ENCODE results near the gene USP40. TPM values are rescaled to one million over a fixed set of nuclear protein-coding genes. Genes with fewer than 3 reads are reported as not detected.

Gene USP40, protein sequence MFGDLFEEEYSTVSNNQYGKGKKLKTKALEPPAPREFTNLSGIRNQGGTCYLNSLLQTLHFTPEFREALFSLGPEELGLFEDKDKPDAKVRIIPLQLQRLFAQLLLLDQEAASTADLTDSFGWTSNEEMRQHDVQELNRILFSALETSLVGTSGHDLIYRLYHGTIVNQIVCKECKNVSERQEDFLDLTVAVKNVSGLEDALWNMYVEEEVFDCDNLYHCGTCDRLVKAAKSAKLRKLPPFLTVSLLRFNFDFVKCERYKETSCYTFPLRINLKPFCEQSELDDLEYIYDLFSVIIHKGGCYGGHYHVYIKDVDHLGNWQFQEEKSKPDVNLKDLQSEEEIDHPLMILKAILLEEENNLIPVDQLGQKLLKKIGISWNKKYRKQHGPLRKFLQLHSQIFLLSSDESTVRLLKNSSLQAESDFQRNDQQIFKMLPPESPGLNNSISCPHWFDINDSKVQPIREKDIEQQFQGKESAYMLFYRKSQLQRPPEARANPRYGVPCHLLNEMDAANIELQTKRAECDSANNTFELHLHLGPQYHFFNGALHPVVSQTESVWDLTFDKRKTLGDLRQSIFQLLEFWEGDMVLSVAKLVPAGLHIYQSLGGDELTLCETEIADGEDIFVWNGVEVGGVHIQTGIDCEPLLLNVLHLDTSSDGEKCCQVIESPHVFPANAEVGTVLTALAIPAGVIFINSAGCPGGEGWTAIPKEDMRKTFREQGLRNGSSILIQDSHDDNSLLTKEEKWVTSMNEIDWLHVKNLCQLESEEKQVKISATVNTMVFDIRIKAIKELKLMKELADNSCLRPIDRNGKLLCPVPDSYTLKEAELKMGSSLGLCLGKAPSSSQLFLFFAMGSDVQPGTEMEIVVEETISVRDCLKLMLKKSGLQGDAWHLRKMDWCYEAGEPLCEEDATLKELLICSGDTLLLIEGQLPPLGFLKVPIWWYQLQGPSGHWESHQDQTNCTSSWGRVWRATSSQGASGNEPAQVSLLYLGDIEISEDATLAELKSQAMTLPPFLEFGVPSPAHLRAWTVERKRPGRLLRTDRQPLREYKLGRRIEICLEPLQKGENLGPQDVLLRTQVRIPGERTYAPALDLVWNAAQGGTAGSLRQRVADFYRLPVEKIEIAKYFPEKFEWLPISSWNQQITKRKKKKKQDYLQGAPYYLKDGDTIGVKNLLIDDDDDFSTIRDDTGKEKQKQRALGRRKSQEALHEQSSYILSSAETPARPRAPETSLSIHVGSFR
- 17.6 and 23.9 TPM in 2 replicates for total RNA-seq

GRCh38 chr2:233566141-233566956 is at the start of gene USP40:
USP40 (minus strand) TSS chr2:233566782; CDS start chr2:233565554, 1,228 bp downstream.

Other genes with a start within 250 kb of the USP40 start
- 5.8 and 6.8 TPM in 2 replicates for gene DGKD, start 212.3 kb downstream of the USP40 start, total RNA-seq
- under 0.01 and 0.43 TPM in 2 replicates for gene UGT1A8, start 50.9 kb upstream of the USP40 start, total RNA-seq
- gene UGT1A10, start 69.7 kb upstream of the USP40 start, total RNA-seq: not detected in 2 replicates
- 21.4 TPM in 1 of 2 replicates, not detected in the other for gene UGT1A9, start 105.1 kb upstream of the USP40 start, total RNA-seq
- gene UGT1A7, start 115.1 kb upstream of the USP40 start, total RNA-seq: 1.4 and 1.5 TPM in 2 replicates
- gene UGT1A6, start 126.1 kb upstream of the USP40 start, total RNA-seq: 23.2 and 60.5 TPM in 2 replicates
- gene UGT1A5, start 146.1 kb upstream of the USP40 start, total RNA-seq: 0.24 TPM in 1 of 2 replicates, not detected in the other
- gene UGT1A4, start 152.0 kb upstream of the USP40 start, total RNA-seq: 0.24 and 1.3 TPM in 2 replicates
- gene UGT1A3, start 162.3 kb upstream of the USP40 start, total RNA-seq: 0.24 TPM in 1 of 2 replicates, not detected in the other
- 0.48 and 1.1 TPM in 2 replicates for gene UGT1A1, start 193.5 kb upstream of the USP40 start, total RNA-seq
- not detected in 2 replicates for gene MROH2A, start 211.5 kb upstream of the USP40 start, total RNA-seq